Jurkat, Clone E6-1 (cell line): Measurements from ENCODE around the gene MMP3.
A peak's percentile ranks its signal among the peaks of the same experiment; 100 is the strongest.

Experiments
- DNase-seq: peaks from one replicate; pipeline ENCODE4 v3.0.0-alpha.2; 2011; ENCODE audit warnings: low read depth, low spot score
- H3K4me3 ChIP-seq: 2 replicates; pipeline ENCODE4 v1.5.1; 2011; ENCODE audit warnings: mild to moderate bottlenecking, low read length, control low read depth, moderate library complexity

The MMP3 gene

DNA sequence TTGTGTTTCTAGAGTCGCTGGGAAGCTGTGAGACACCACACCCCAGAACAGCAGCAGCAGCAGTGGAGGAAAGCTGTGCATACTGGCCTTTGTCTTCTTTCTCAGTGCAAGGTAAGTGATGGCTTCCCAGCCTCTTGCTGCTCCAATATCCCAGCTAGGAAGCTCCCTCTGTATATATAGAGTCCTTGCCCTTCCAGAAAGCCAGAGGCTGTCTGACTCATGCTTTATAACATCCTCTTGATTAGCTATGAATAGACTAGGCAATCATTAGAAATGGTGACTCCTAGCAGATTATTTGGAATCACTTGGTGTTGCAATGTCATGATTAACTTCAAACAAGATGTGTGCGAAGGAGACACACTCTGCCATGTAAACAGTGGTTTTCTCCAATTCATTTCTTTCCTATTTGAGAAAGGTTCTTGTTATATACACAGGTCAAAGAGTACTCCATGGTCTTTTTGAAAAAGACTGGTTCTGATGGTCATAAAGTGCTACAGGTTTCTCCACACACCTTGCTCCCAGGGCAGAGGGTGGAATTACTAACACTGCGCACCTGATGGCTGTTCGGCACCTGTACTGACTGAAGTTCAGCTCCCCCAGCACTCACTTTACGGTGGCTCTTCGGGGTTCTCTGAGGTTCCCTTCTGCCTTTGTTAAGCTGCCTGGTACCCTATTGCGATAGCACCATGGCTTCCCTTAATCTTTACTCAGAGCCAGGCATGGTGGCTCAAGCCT is 45.2 kb downstream of the MMP3 start, which contains the start of gene MMP1:
Gene MMP1, minus strand, starts transcription at position 149 of the 735 bp plus-strand sequence. Its CDS starts 68 bp downstream, at position 81.
- no peak for DNase-seq
- no peak within 1 kb of the TSS for H3K4me3 ChIP-seq

- no peak overlapping the region for H3K4me3 ChIP-seq
- DNase-seq, result peak; percentile 16
Observed at GRCh38 chr11:102794382-102794781, 49.0 kb downstream of the MMP3 start.

DNA sequence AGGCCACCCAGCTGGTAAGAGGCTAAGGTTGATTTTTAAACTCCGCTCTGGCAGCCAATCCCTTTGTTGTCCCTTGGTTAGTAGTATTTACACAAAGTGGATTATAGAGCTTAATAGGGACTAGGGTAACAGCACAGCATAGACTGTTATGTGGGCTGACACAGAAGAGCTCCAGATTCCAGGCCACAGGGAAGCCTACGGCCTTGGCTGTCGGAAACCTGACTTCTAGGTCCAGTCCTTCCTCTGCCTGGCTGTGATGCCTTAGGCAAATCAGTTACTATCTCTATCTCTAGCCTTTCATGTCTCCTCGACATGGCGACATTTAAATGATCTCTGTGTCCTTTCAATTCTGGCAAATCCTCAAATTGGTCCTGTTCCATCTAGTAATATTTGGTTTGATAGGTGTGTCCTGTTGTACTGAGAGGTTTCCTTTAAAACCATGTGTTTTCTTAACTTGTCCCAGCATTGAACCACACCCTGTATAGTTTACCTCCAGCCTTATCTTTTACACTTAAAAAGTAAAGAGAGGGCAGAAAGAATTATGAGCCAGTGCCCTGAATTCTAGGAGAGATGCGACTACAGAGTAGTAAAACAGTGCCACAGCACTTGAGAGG is 49.6 kb downstream of the MMP3 start:
- H3K4me3 ChIP-seq, result no peak overlapping the region
- DNase-seq, result no peak

GRCh38 chr11:102792604-102793003 is 50.8 kb downstream of the MMP3 start:
- no peak for DNase-seq
- no peak overlapping the region for H3K4me3 ChIP-seq

DNA sequence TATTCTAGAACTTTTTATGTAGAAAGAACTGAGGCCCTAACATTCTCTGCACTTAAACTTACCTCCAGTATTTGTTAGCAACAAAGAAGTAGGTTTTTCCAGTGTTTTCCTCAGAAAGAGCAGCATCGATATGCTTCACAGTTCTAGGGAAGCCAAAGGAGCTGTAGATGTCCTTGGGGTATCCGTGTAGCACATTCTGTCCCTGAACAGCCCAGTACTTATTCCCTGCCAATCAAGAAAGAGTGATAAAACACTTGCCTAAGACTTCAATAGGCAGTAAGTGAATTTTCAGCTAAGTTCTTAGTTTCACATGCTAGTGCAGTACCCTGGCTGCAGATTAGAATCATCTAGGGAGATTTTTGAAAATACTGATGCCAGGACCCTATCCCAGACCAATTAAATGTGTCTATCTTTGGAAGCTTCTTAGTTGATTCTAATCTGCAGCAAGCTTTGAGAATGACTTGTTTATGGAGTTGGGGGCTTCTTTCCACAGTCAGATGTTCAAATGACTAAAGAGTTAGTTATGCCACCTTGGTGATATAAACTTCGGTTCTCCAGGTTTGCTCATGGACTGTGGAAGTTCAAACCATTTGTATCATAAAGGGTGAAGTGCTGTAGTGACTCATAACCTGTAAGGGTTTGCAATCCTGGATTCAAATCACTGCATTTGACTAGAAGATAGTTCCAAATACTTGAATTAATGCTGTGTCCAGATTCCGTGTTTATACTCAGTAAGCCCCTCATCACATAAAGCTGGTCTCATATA is 52.0 kb downstream of the MMP3 start:
- H3K4me3 ChIP-seq, result no peak overlapping the region
- DNase-seq, result no peak

- no peak overlapping the region for H3K4me3 ChIP-seq
- DNase-seq, result no peak
Observed at GRCh38 chr11:102788334-102788995, 54.9 kb downstream of the MMP3 start.
